ENCODE results near the gene TRIM48.
"Not testable (repeated sequence)": the region's sequence is repeated elsewhere in the genome, so short reads cannot be mapped to it uniquely, and the experiment has no call there.

The TRIM48 gene, protein sequence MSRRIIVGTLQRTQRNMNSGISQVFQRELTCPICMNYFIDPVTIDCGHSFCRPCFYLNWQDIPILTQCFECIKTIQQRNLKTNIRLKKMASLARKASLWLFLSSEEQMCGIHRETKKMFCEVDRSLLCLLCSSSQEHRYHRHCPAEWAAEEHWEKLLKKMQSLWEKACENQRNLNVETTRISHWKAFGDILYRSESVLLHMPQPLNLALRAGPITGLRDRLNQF

GRCh38 chr11:55261855-55262254 is at the start of gene TRIM48:
TSS of gene TRIM48 (plus strand) at chr11:55262155. CDS start at chr11:55262268, 113 bp downstream.
- not testable (repeated sequence) for DNase-seq

DNA sequence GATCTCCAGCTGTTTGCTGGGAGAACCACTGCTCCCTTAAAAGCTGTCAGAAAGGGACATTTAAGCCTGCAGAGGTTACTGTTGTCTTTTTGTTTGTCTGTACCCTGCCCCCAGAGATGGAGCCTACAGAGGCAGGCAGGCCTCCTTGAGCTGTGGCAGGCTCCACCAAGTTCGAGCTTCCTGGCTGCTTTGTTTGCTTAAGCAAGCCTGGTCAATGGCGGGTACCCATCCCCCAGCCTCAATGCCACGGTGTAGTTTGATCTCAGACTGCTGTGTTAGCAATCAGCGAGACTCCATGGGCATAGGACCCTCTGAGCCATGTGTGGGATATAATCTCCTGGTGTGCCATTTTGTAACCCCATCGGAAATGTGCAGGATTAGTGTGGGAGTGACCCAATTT is 23.6 kb upstream of the TRIM48 start:
- DNase-seq = not testable (repeated sequence)

DNA sequence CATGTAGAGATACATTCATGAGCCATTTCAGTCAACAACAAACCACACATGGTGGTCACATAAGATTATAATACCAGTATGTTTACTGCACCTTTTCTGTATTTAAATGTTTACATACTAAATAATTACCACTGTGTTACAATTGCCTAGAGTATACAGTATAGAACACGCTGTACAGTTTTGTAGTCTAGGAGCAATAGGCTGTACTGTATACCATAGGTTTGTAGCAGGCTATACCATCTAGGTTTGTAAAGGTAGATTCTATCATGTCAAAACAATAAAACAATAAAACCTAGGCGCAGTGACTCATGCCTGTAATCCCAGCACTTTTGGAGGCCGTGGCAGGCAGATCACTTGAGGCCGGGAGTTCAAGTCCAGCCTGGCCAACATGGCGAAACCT is 1.1 kb downstream of the TRIM48 start:
- no peak for DNase-seq
